ENCODE data around the gene SFRP2. TPM values are rescaled to one million over a fixed set of nuclear protein-coding genes. Genes with fewer than 3 reads are reported as not detected.

The SFRP2 gene, protein sequence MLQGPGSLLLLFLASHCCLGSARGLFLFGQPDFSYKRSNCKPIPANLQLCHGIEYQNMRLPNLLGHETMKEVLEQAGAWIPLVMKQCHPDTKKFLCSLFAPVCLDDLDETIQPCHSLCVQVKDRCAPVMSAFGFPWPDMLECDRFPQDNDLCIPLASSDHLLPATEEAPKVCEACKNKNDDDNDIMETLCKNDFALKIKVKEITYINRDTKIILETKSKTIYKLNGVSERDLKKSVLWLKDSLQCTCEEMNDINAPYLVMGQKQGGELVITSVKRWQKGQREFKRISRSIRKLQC
- 71.3 TPM for total RNA-seq (ENCODE audit: insufficient read depth, low replicate concordance)

DNA sequence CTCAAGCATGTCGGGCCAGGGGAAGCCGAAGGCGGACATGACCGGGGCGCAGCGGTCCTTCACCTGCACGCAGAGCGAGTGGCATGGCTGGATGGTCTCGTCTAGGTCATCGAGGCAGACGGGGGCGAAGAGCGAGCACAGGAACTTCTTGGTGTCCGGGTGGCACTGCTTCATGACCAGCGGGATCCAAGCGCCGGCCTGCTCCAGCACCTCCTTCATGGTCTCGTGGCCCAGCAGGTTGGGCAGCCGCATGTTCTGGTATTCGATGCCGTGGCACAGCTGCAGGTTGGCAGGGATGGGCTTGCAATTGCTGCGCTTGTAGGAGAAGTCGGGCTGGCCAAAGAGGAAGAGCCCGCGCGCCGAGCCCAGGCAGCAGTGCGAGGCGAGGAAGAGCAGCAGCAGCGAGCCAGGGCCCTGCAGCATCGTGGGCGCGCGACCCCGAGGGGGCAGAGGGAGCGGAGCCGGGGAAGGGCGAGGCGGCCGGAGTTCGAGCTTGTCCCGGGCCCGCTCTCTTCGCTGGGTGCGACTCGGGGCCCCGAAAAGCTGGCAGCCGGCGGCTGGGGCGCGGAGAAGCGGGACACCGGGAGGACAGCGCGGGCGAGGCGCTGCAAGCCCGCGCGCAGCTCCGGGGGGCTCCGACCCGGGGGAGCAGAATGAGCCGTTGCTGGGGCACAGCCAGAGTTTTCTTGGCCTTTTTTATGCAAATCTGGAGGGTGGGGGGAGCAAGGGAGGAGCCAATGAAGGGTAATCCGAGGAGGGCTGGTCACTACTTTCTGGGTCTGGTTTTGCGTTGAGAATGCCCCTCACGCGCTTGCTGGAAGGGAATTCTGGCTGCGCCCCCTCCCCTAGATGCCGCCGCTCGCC lies at the start of gene SFRP2:
TSS of gene SFRP2 (minus strand) at position 671 of the 864 bp plus-strand sequence. CDS start at position 423, 248 bp downstream.
- peak; percentile 86 for DNase-seq (ENCODE audit: low spot score)

DNA sequence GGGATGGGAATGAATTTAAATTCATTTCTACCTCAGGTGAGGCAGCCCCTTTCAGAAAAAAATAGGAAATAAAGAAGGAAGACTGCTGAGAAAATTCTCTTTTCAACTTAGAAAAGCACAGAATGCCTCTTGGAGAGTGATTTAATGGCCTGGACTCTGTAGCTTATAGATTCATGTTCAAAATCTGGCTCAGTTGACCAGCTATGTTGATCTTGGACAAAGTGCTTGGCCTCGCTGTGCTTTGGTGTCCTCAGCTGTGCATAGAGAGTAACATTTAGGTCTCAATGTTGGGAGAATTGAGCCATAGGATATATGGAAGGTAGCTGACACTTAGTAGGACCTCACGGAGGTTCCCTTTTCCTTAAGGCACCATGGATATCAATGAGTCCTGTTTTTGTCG lies 49.7 kb upstream of the SFRP2 start:
- no peak for DNase-seq (ENCODE audit: low spot score)

DNA sequence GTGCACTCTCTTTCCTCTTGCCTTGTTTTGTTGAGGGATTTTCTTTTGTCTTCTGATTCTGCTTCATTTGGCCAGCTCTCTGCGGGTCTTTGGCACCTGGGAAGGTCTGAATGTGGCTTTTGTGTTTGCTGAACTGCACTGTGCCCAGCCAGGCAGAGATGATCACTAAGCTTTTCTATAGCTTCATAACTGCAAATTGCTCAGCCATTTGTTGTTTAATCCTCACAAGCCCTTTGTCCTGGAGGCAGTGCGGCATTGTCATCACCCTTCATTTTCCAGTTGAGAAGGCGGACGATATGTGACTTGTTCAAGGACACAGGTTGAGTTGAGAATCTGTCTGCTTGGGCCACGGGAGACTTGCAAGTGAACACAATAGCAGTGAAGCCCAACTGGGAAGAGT lies 46.0 kb upstream of the SFRP2 start:
- no peak for DNase-seq (ENCODE audit: low spot score)

DNA sequence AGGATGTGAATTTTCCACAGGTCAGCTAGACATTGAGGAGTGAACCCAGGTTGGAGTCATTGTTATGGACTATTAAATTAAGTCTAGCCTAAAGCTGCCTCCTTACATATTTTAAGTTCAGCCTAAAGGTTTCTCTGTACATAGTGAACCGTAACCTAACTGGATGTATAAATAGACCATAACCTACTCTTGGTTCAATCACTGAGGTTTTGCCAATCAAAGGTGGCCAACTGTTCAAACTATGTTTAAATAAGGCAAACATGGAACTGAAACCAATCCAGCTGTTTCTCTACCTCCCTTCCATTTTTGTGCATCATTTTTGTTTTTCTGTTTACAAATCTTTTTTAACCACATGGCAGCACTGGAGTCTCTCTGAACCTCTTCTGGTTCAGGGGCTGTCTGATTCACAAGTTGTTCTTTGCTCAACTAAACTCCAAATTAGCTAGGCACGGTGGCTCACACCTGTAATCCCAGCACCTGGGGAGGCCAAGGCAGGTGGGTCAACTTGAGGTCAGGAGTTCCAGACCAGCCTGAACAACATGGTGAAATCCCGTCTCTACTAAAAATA lies 43.9 kb upstream of the SFRP2 start:
- no peak for DNase-seq (ENCODE audit: low spot score)

DNA sequence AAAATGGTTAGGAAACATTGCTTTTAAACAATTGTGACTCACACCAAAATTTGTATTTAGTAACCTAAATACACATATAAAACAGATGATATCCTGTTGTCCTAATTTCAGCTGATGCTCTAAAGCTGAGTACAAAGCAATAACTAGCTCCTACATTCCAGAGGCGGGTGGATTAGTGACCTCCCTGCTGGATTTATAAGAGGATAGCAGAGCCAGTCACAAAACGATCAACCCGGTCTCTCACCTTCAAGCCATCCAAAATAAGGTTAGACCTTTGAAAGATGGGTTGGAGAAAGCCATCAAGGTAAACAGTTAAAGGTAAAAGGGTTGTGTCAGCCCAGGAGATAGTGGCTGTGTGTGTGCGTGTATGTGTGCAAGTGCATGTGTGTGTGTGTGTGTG lies 43.2 kb upstream of the SFRP2 start:
- DNase-seq (ENCODE audit: low spot score): peak; percentile 48

DNA sequence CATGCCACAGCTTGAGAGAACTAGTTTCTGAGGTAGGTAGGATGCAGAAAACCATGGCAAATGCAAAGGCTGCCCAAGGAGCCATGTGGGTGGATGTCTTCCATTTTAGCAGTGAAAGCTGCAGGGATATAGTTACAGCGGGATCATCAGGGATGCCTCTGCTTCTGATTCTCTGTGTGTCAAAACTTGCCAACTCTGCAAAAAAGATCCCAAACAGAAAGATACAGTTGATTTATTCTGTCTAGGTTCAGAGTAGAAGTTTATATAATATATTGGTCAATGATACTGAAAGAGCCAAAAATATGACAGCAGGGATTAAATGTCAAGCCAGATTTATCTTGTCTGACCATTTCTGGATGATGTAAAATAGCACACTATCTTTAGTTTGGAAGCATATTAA lies 42.4 kb upstream of the SFRP2 start:
- peak; percentile 93 for DNase-seq (ENCODE audit: low spot score)

DNA sequence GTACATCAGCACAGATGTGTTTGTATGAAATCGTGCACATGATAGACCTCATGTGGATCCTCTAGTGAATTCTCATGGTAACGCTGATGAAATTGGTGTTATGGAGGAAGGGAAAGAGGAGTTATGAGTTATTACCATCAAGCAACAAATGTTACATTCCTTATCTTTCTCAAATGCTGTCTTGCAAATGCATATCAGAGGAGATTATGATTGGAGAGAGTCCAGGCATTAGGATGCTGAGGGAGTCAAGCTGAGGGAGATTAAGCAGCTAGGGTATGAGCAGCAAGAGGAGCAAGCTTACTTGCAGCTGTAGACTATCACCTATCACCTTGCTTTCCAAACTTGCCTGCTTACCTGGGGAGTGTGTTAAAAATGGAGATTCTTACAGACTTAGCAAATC lies 36.8 kb upstream of the SFRP2 start:
- peak; percentile 98 for DNase-seq (ENCODE audit: low spot score)

DNA sequence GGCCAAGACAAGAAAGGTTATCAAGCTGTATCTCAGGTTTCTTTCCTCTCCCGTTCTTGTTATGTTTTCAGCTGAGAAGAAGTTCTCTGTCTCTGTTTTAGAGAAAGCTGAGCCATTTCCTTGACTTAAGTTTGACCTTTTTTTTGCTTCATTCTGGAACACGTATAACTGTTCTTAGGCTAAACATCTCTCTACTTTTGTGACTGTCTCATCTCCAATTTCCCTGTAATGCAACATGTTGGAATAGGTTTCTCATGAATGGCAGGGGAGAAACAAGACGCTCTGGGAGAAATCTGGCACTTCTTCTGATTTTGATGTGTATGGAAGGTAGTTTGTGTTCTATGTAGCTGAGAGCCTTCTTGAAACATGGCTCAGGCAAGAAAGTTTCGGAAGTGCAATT lies 36.2 kb upstream of the SFRP2 start:
- peak; percentile 47 for DNase-seq (ENCODE audit: low spot score)

DNA sequence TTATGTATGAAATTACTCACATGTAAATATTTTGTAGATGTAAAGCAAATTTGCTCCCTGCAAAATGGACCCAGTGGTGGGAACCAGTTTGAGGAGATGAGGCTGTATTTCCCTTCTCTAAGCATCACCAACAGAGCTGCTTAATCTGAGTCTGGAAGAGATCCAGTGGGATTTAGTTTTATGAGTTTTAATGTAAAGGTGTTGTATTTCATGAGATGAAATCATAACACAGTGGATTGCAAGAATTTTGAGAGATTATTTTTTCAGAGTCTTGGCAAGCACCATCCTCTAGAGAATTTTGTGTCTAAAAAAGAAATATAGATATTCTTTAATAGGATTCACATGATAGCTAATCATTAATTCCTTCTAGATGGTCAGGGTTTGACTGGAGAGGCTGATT lies 35.6 kb upstream of the SFRP2 start:
- peak; percentile 91 for DNase-seq (ENCODE audit: low spot score)

DNA sequence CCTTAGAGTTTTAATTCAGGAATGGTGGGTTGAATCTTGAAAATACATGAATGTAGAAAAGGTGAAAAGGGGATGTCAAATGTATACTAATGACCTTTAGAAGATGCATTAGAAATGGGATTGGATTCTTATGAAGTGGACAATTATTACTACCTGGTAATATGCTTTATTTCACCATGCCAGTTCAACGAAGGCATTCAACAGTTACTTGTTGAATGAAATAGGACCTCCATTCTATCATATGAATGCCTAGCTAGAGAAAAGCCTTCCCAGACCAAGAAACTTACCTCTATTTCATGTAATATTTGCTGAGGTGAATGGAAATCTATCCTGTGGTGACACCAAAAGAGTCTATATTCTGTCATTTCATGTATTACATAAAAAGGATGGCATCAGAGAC lies 34.6 kb upstream of the SFRP2 start:
- DNase-seq (ENCODE audit: low spot score): no peak

DNA sequence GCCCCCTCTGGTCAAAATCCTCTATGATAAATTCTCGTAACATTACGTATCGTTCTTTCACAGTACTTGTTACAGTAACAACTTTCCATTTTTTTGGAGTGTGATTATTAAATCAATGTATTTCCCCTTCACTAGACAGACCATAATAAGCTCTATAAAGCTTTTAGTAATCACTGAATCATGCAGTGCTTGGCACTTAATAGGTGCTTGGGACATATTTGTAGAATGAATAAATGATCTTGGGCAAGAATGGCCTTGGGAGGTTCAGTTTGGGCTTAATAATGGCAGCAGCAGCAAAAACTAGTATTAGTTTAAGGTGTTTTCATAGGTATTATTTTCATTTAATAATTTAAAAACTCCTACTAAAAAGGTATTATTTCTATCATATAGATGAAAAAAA lies 33.4 kb upstream of the SFRP2 start:
- no peak for DNase-seq (ENCODE audit: low spot score)

DNA sequence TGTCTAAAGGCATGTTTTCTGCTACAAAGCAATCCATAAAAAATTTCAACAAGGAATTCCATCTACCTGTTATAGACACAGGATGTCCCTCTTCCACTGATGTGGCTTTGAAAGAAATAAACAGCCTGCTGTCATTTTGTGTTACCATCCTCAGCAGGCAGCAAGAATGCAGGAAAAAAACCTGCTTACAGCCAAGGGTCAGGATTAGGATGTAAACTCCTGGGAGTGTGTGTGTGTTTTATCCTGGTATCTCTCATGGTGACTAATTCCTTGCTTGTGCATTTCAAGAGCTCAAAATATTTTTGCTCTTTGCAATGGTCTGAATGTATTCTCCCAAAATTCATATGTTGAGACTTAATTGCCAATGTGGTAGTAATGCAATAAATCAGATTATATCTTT lies 28.6 kb upstream of the SFRP2 start:
- DNase-seq (ENCODE audit: low spot score): peak; percentile 68

DNA sequence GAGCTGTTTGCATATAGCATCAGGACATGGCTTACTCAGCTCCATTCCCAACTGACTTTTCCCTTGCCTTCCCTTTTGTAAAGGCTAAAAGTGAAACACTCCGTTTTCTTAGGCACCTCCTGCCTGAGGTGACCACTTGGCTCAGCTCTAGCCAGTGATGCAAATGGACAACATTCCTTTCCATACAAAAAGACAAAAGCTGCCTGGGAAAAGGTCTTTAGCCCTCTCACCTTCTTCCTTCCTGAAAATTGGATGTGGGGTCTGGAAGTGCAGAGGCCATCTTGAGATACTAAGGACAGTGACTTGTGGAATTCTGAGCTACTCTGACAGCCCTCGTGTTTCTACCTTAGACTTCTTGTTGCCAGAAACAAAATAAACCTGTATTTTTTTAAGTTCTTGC lies 27.7 kb upstream of the SFRP2 start:
- DNase-seq (ENCODE audit: low spot score): no peak

DNA sequence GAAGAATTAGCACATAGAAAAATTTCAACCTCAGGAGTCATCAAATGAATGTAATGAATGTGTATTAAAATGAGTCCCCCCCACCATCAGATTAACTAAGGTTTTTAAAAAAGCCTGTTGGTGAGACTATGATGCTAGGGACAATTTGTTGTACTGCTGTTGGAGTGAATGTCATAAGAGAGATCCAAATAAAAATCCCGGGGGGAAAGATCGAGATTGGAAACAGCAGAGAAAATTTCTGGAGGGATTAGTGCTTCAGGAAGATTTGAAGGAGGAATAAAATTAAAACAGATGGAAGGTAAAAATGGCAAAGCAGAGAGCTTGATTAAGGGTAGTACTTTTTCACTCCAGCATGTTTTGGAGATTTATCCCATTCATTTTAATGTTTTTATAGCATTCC lies 25.9 kb upstream of the SFRP2 start:
- DNase-seq (ENCODE audit: low spot score): no peak

DNA sequence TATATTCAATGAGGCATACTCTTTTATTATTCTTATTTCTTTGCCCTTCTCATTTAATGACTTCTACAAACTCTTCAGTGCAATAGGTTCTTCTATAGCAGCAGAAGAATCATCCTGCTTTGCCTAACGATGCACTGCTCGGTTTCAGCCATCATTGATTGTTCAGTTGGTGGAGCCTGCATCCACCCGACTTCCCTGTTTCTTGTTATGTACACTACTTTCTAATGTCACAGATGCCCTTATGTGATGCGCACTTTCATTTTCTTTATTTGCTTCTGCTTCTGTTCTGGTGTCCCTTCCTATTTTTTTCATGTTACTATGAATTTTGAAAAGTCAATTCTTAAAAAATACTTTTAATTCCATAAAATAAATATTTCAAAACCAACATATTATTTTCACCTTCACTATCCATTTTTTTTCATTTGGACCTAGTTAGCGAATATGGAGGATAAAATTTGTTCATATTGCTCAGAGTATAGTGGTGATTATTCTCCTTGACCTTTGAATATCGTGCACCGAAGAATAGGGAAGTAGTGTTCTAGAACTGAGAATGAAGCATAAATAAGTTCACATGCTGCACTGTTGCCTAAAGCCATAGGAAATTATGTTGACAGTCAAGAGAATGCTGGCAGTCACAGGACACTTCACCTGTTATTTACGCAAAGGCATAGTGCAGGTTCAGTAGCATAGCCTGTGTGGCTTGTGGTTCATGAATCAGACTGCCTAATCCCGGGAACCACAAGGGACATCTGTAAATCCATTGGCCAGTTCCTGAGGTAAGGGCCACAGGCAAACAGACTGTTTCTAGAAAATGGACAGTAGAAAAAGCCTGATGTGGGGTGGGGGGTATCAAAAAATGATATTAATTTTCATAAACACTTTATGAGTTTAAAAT lies 21.3 kb upstream of the SFRP2 start:
- DNase-seq (ENCODE audit: low spot score): no peak

DNA sequence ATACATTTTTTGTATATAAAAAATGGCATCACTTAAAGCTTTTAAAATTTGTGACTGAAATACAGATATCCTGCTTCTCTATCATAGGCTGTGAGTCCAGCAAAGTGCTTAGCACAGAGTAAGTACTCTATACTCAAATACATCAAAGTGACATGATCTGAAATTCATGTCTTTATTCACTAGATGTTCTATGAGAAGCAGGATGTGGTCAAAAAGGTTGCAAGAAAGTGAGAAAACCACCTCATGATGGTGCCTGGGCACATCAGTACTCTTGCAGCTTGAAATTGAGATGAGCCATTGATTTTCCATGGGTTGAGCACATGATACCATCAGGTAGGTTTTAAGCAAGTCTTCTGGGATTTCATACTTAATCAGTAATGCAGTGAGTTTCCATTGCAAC lies 20.4 kb upstream of the SFRP2 start:
- DNase-seq (ENCODE audit: low spot score): peak; percentile 31

DNA sequence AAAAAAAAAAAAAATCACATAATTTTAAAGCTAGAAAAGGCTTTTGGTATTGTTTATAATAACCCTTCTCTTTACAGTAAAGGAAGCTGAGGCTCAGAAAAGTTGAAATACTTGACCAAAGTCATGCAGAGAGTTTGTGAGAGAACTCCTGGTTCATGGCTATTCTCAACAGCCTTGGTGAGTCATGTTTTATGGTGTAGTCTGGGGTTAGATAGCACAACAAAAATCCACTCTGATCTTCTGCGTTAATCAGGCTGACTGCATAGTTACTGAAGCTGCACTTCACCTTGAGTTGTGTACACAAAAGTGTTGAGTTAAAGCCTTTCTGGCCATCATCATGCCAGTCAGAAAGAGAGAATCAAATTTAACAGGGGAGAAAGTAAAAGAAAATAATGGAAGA lies 19.3 kb upstream of the SFRP2 start:
- DNase-seq (ENCODE audit: low spot score): peak; percentile 81

DNA sequence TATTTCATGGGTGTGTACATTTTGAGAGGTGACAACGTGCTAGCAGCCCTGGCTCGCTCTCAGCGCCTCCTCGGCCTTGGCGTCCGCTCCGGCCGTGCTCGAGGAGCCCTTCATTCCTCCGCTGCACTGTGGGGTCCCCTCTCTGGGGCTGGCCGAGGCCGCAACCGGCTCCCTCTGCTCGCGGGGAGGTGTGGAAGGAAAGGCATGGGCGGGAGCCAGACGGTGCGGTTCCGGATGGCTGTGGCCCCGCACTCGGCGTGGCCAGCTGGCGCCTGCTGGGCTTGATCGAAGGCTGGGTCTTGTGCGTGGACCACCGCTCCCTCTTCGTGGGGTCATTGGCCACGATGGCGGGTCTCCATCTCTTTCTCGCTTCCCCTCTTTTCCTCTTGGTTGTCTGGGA lies 17.2 kb upstream of the SFRP2 start:
- DNase-seq (ENCODE audit: low spot score): no peak

DNA sequence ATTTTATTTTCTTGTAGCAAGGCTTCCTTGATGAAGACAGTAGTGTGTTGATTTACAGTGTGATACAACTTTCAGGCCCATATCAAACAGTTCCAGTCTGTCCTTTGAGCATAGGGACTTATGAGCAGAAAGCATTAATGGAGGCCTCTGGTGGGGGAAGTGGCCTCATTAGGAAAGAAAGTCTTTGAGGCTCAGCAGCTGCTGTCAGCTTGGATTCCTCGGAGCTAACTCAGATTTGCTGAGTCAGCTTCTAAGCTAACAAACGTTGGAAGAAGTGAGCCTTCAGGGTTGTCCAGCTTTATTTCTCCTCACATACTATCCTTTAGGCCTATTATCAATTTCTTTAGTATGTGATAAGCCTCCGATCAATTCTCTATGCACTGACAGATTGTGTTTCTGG lies 15.8 kb upstream of the SFRP2 start:
- peak; percentile 96 for DNase-seq (ENCODE audit: low spot score)

DNA sequence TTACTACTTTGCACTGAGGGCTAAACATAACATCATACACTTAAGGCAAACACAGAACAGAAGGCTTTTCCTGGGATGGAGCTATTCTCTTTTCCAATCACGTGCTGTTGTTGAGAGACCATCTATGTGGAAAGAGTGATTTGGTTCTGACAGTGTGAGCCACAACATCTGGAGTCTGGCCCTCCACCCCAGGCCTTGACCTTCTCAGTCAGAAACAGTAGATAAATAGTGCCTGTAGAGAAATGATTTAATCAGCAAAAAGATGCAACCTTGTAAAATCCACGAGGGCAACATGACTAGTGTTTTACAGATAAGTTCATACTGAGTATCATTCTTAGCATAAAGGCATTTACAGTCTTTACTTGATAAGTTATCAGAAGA lies 10.8 kb upstream of the SFRP2 start:
- peak; percentile 91 for DNase-seq (ENCODE audit: low spot score)

DNA sequence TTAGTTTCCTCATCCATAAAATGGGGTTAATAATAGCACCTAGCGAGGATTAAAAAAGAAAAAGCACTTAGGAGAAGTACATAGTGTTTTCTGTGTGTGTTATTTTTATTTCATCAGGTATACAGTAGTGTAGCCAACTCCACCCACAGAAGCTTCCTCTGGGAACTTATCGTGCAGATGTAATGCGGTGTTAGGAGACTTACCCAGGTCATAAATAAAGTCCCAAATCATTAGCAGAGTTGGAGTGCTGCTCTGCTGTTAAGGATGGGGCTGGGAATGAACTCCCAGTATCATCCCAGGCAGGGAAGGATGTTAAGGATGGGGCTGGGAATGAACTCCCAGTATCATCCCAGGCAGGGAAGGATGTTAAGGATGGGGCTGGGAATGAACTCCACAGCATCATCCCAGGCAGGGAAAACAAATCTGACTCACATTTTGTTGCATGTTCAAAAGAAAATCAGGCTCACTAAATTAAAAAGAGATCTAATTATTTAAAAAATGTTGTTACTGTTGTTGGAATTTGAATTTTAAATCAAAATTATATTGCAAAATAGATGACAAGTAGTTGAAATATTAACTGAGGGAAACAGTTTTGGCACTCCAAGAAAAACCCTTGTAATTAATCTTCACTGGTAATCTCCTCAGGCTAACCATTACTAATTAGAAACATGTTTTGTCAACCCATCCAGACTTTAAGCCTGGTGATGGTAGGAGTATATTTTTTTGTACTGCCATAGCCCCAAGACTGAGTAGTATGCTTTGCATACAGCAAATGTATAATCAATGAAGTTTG lies 10.2 kb upstream of the SFRP2 start:
- no peak for DNase-seq (ENCODE audit: low spot score)
